ENCODE measurements around the gene ZNF217.
"Not testable (repeated sequence)": the region's sequence is repeated elsewhere in the genome, so short reads cannot be mapped to it uniquely, and the experiment has no call there.

ZNF217 gene

GRCh38 chr20:53598140-53599043 is 4.8 kb upstream of the ZNF217 start:
- DNase-seq (ENCODE audit: low read depth, low spot score): no peak

GRCh38 chr20:53597521-53598120 is 4.0 kb upstream of the ZNF217 start:
- no peak for DNase-seq (ENCODE audit: low read depth, low spot score)

GRCh38 chr20:53597030-53597482 is 3.4 kb upstream of the ZNF217 start:
- DNase-seq (ENCODE audit: low read depth, low spot score): no peak

GRCh38 chr20:53596189-53597001 is 2.8 kb upstream of the ZNF217 start:
- not testable (repeated sequence) for DNase-seq (ENCODE audit: low read depth, low spot score)

GRCh38 chr20:53595742-53596141 is 2.1 kb upstream of the ZNF217 start:
- DNase-seq (ENCODE audit: low read depth, low spot score): not testable (repeated sequence)

- no peak for DNase-seq (ENCODE audit: low read depth, low spot score)
Observed at GRCh38 chr20:53595018-53595378, 1.4 kb upstream of the ZNF217 start.

- DNase-seq (ENCODE audit: low read depth, low spot score): peak; percentile 94
Observed at GRCh38 chr20:53594068-53595017, 704 bp upstream of the ZNF217 start.

- DNase-seq (ENCODE audit: low read depth, low spot score): no peak
Observed at GRCh38 chr20:53592992-53593465, 610 bp downstream of the ZNF217 start.

GRCh38 chr20:53592454-53592991 is 1.1 kb downstream of the ZNF217 start:
- not testable (repeated sequence) for DNase-seq (ENCODE audit: low read depth, low spot score)

- not testable (repeated sequence) for DNase-seq (ENCODE audit: low read depth, low spot score)
Observed at GRCh38 chr20:53591941-53592441, 1.6 kb downstream of the ZNF217 start.

- DNase-seq (ENCODE audit: low read depth, low spot score): not testable (repeated sequence)
Observed at GRCh38 chr20:53591206-53591741, 2.4 kb downstream of the ZNF217 start.

GRCh38 chr20:53590608-53591007 is 3.0 kb downstream of the ZNF217 start:
- DNase-seq (ENCODE audit: low read depth, low spot score): not testable (repeated sequence)

GRCh38 chr20:53590122-53590521 is 3.5 kb downstream of the ZNF217 start:
- not testable (repeated sequence) for DNase-seq (ENCODE audit: low read depth, low spot score)

- DNase-seq (ENCODE audit: low read depth, low spot score): not testable (repeated sequence)
Observed at GRCh38 chr20:53589321-53590065, 4.1 kb downstream of the ZNF217 start.

GRCh38 chr20:53587157-53587703 is 6.4 kb downstream of the ZNF217 start:
- DNase-seq (ENCODE audit: low read depth, low spot score): not testable (repeated sequence)

GRCh38 chr20:53586640-53587039 is 7.0 kb downstream of the ZNF217 start:
- DNase-seq (ENCODE audit: low read depth, low spot score): no peak

- not testable (repeated sequence) for DNase-seq (ENCODE audit: low read depth, low spot score)
Observed at GRCh38 chr20:53585910-53586309, 7.7 kb downstream of the ZNF217 start.

- not testable (repeated sequence) for DNase-seq (ENCODE audit: low read depth, low spot score)
Observed at GRCh38 chr20:53585004-53585569, 8.6 kb downstream of the ZNF217 start.

GRCh38 chr20:53584550-53584913 is 9.1 kb downstream of the ZNF217 start:
- not testable (repeated sequence) for DNase-seq (ENCODE audit: low read depth, low spot score)
